HepG2 (cell line): Measurements from ENCODE around the gene MAGI1. TPM values are rescaled to one million over a fixed set of nuclear protein-coding genes. Genes with fewer than 3 reads are reported as not detected.

Experiments used
- CREB1 ChIP-seq, 2 experiments: fragments of 450-650 bp in 1 of 2; IDR thresholded peaks; 2 replicates each; pipeline ENCODE4 v1.6.1; 2016 to 2017; ENCODE audit warnings: control low read depth in 1 of 2, mild to moderate bottlenecking in 1 of 2, missing compliant biosample characterization in 1 of 2, missing genetic modification characterization in 1 of 2
- FOXO4 ChIP-seq: sonication (generic); formaldehyde crosslinking; conservative IDR thresholded peaks from 2 replicates; pipeline ENCODE4 v1.8.1; 2023; ENCODE audit warnings: missing genetic modification reagents
- IRX3 ChIP-seq: sonication (generic); formaldehyde crosslinking; IDR thresholded peaks from 2 replicates; pipeline ENCODE4 v1.8.1; 2023; ENCODE audit warnings: mild to moderate bottlenecking, low read depth, missing genetic modification reagents, borderline replicate concordance
- MTF2 ChIP-seq: sonication (generic); formaldehyde crosslinking; IDR thresholded peaks from 2 replicates; pipeline ENCODE4 v1.5.0; 2020; ENCODE audit warnings: missing genetic modification reagents, borderline replicate concordance
- NFATC3 ChIP-seq: sonication (generic); formaldehyde crosslinking; IDR thresholded peaks from 2 replicates; pipeline ENCODE4 v1.5.1; 2020; ENCODE audit warnings: mild to moderate bottlenecking, missing genetic modification reagents
- PAXIP1 ChIP-seq: sonication (generic); formaldehyde crosslinking; conservative IDR thresholded peaks from 2 replicates; pipeline ENCODE4 v1.4.0; 2020; ENCODE audit warnings: mild to moderate bottlenecking, missing genetic modification reagents, moderate library complexity
- PHF8 ChIP-seq: sonication (generic); formaldehyde crosslinking; IDR thresholded peaks from 2 replicates; pipeline ENCODE4 v1.5.0; 2020; ENCODE audit warnings: missing genetic modification reagents
- SRY ChIP-seq: sonication (generic); formaldehyde crosslinking; IDR thresholded peaks from 2 replicates; pipeline ENCODE4 v1.8.0; 2022; ENCODE audit warnings: mild to moderate bottlenecking, missing genetic modification reagents
- THAP9 ChIP-seq: sonication (generic); formaldehyde crosslinking; IDR thresholded peaks from 2 replicates; pipeline ENCODE4; 2020; ENCODE audit warnings: missing genetic modification reagents, mild to moderate bottlenecking, borderline replicate concordance
- XRCC5 ChIP-seq: fragments of 200-400 bp; formaldehyde crosslinking; optimal IDR thresholded peaks from 2 replicates; pipeline ENCODE3; 2017; ENCODE audit warnings: mild to moderate bottlenecking, low read length
- ZBTB26 ChIP-seq: IDR thresholded peaks from 2 replicates; pipeline ENCODE4 v1.6.1; 2016; ENCODE audit warnings: missing compliant biosample characterization, missing genetic modification reagents, borderline replicate concordance
- ZFP37 ChIP-seq: sonication (generic); formaldehyde crosslinking; IDR thresholded peaks from 2 replicates; pipeline ENCODE4 v1.4.0; 2020; ENCODE audit warnings: missing genetic modification reagents, borderline replicate concordance
- ZMYM2 ChIP-seq: sonication (generic); formaldehyde crosslinking; IDR thresholded peaks from 2 replicates; pipeline ENCODE4 v1.8.0; 2022; ENCODE audit warnings: mild to moderate bottlenecking, missing genetic modification reagents
- ZNF263 ChIP-seq: sonication (generic); formaldehyde crosslinking; IDR thresholded peaks from 2 replicates; pipeline ENCODE4 v1.4.0; 2020; ENCODE audit warnings: missing genetic modification reagents
- ZNF264 ChIP-seq: sonication (generic); formaldehyde crosslinking; IDR thresholded peaks from 2 replicates; pipeline ENCODE4 v1.4.0; 2020; ENCODE audit warnings: missing genetic modification reagents
- ZNF431 ChIP-seq: sonication (generic); formaldehyde crosslinking; IDR thresholded peaks from 2 replicates; pipeline ENCODE4 v1.9.0; 2022; ENCODE audit warnings: missing genetic modification reagents, low read depth, mild to moderate bottlenecking, borderline replicate concordance
- ZNF75D ChIP-seq: sonication (generic); formaldehyde crosslinking; IDR thresholded peaks from 2 replicates; pipeline ENCODE4 v1.8.1; 2023; ENCODE audit warnings: missing genetic modification reagents, mild to moderate bottlenecking, borderline replicate concordance
- ZNF841 ChIP-seq: sonication (generic); formaldehyde crosslinking; IDR thresholded peaks from 2 replicates; pipeline ENCODE4 v1.8.1; 2023; ENCODE audit warnings: missing genetic modification reagents, borderline replicate concordance
- polyA plus RNA-seq, 8 experiments: library from polyadenylated mRNA; depleted of rRNA in 3 of 8; stranded (reverse) in 7 of 8; unstranded in 1 of 8; fragments of >200 nt; fragmentation: Illumina TruSeq in 4 of 8; extraction: Trizol in 4 of 8; gene quantifications; 2 replicates each; pipeline versions ENCODE4 v1.2.1 to v1.2.3, GENCODE V29; 2011 to 2016; ENCODE audit warnings: low read depth in 4 of 8, missing spikeins in 1 of 8, mixed read lengths in 1 of 8; ENCODE audit not compliant: insufficient read depth in 1 of 8
- total RNA-seq, 5 experiments: library from RNA; depleted of rRNA; stranded (reverse); fragments of >200 nt; fragmentation: Illumina TruSeq; extraction: Trizol; gene quantifications; 2 replicates each; pipeline ENCODE4 v1.2.3, GENCODE V29; 2016; ENCODE audit warnings: low read depth in 1 of 5
- TF ChIP-seq, protein P1 (sequence below): sonication (generic); formaldehyde crosslinking; conservative IDR thresholded peaks from 2 replicates; pipeline ENCODE4 v1.8.0; 2022; ENCODE audit warnings: missing genetic modification reagents

MAGI1 gene
- total and polyA plus RNA-seq, 2 of the 13 experiments (the other 11 are each of a cell fraction or from before 2014, with no cell fraction given): 22.2 to 26.0 TPM

GRCh38 chr3:66037986-66038369 is 740 bp downstream of the MAGI1 start (continued):
- 0 out of 2 replicates have a peak, but pooled peaks have one; percentile 45 for TF ChIP-seq FOXO4 (CRISPR knock-in tag)
- TF ChIP-seq PHF8 (CRISPR knock-in tag): peak; percentile 57
- TF ChIP-seq NFATC3: 0 out of 2 replicates have a peak, but pooled peaks have one; percentile 51
- TF ChIP-seq PAXIP1: no peak
- no peak for TF ChIP-seq ZFP37 (CRISPR knock-in tag)
- no peak for TF ChIP-seq ZNF75D (CRISPR knock-in tag)
- no peak for TF ChIP-seq XRCC5
- 0 out of 2 replicates have a peak, but pooled peaks have one; percentile 27 for TF ChIP-seq THAP9 (CRISPR knock-in tag)
- TF ChIP-seq CREB1 (IDR thresholded peaks at IDR 0.05): 0 out of 2 replicates have a peak, but pooled peaks have one; percentile 42
- TF ChIP-seq CREB1 (CRISPR knock-in tag; IDR thresholded peaks at IDR 0.05): no peak
- no peak for TF ChIP-seq ZBTB26
- peak; percentile 84; the same call in 1 of the 2 replicates for TF ChIP-seq MTF2 (CRISPR knock-in tag)
- no peak for TF ChIP-seq ZMYM2 (CRISPR knock-in tag)
- TF ChIP-seq ZNF841 (CRISPR knock-in tag): no peak
- peak; percentile 52; the same call in 1 of the 2 replicates for TF ChIP-seq ZNF263 (CRISPR knock-in tag)
- peak; percentile 51 for TF ChIP-seq SRY
- TF ChIP-seq ZNF431 (CRISPR knock-in tag): no peak
- TF ChIP-seq ZNF264 (CRISPR knock-in tag): no peak
- TF ChIP-seq, protein P1, sequence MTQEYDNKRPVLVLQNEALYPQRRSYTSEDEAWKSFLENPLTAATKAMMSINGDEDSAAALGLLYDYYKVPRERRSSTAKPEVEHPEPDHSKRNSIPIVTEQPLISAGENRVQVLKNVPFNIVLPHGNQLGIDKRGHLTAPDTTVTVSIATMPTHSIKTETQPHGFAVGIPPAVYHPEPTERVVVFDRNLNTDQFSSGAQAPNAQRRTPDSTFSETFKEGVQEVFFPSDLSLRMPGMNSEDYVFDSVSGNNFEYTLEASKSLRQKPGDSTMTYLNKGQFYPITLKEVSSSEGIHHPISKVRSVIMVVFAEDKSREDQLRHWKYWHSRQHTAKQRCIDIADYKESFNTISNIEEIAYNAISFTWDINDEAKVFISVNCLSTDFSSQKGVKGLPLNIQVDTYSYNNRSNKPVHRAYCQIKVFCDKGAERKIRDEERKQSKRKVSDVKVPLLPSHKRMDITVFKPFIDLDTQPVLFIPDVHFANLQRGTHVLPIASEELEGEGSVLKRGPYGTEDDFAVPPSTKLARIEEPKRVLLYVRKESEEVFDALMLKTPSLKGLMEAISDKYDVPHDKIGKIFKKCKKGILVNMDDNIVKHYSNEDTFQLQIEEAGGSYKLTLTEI (CRISPR knock-in tag): no peak
- no peak for TF ChIP-seq IRX3 (CRISPR knock-in tag)
